MM.1S (cell line): Measurements from ENCODE around the gene TMIE.

Experiments used
- DNase-seq: peaks from one replicate; pipeline ENCODE4 v3.0.0-alpha.2; 2015
- H2AFZ ChIP-seq: fragments of 300-600 bp; sonication (generic); 2 replicates; pipeline ENCODE4 v1.6.0; 2016; ENCODE audit warnings: antibody characterized with exemption, low read length
- H3F3A ChIP-seq: fragments of 300-600 bp; sonication (generic); 2 replicates; pipeline ENCODE4 v1.6.1; 2016; ENCODE audit warnings: mild to moderate bottlenecking, antibody characterized with exemption, low read length, moderate library complexity, mixed read lengths; ENCODE audit not compliant: insufficient read depth
- H3K27ac ChIP-seq: fragments of 300-600 bp; sonication (generic); 2 replicates; pipeline ENCODE4 v1.5.1; 2016; ENCODE audit warnings: mild to moderate bottlenecking, low read length
- H3K27me3 ChIP-seq: fragments of 300-600 bp; sonication (generic); replicated peaks from 2 replicates; pipeline ENCODE4 v1.6.0; 2016; ENCODE audit warnings: low read length; ENCODE audit not compliant: insufficient read depth
- H3K36me3 ChIP-seq: fragments of 300-600 bp; sonication (generic); replicated peaks from 2 replicates; pipeline ENCODE4 v1.6.1; 2016; ENCODE audit warnings: mild to moderate bottlenecking, low read length, mixed read lengths; ENCODE audit not compliant: insufficient read depth
- H3K4me1 ChIP-seq: fragments of 300-600 bp; sonication (generic); 2 replicates; pipeline ENCODE4 v1.6.1; 2016; ENCODE audit warnings: low read length, mixed read lengths
- H3K4me2 ChIP-seq: fragments of 300-600 bp; sonication (generic); 2 replicates; pipeline ENCODE4 v1.6.0; 2016; ENCODE audit warnings: low read depth, low read length
- H3K4me3 ChIP-seq: fragments of 300-600 bp; sonication (generic); 2 replicates; pipeline ENCODE4 v1.5.1; 2016; ENCODE audit warnings: low read length, mixed read lengths
- H3K79me2 ChIP-seq: fragments of 300-600 bp; sonication (generic); 2 replicates; pipeline ENCODE4 v1.6.1; 2016; ENCODE audit warnings: mixed run types, low read length, mixed read lengths
- H3K9ac ChIP-seq: fragments of 300-600 bp; sonication (generic); 2 replicates; pipeline ENCODE4 v1.6.1; 2016; ENCODE audit warnings: low read length, mixed read lengths
- H3K9me2 ChIP-seq: fragments of 300-600 bp; sonication (generic); replicated peaks from 2 replicates; pipeline ENCODE4 v1.6.1; 2016; ENCODE audit warnings: mild to moderate bottlenecking, low read length, mixed read lengths; ENCODE audit not compliant: insufficient read depth
- H3K9me3 ChIP-seq: fragments of 300-600 bp; sonication (generic); replicated peaks from 2 replicates; pipeline ENCODE4 v1.6.1; 2016; ENCODE audit warnings: mild to moderate bottlenecking, low read length, mixed read lengths; ENCODE audit not compliant: insufficient read depth
- H4K20me1 ChIP-seq: fragments of 300-600 bp; sonication (generic); 2 replicates; pipeline ENCODE4 v1.6.1; 2016; ENCODE audit warnings: mild to moderate bottlenecking, low read length, moderate library complexity, mixed read lengths; ENCODE audit not compliant: insufficient read depth
- CTCF ChIP-seq: fragments of 300-600 bp; sonication (generic); IDR thresholded peaks from 2 replicates; pipeline ENCODE4 v1.5.1; 2016; ENCODE audit warnings: antibody characterized with exemption, low read length, mixed read lengths
- EZH2 ChIP-seq: fragments of 300-600 bp; sonication (generic); optimal IDR thresholded peaks from 2 replicates; pipeline ENCODE3; 2017; ENCODE audit warnings: low read depth, mild to moderate bottlenecking, antibody characterized with exemption, low read length, mixed read lengths
- EZH2phosphoT487 ChIP-seq: fragments of 300-600 bp; sonication (generic); IDR thresholded peaks from 2 replicates; pipeline ENCODE4 v1.6.1; 2018; ENCODE audit warnings: antibody characterized with exemption, low read length

The TMIE gene

GRCh38 chr3:46742992-46743585, 41.9 kb downstream of the TMIE start:
- Histone ChIP-seq H3F3A (peaks cover 5% of the 10 kb centered on the region; the same call in 1 of the 2 replicates), H2AFZ (no peak overlapping the region), H3K4me1 (peaks cover 8% of the 10 kb centered on the region), H3K4me3 (no peak overlapping the region), H3K9me2 (no peaks in the 10 kb centered on the region), H3K9me3 (no peaks in the 10 kb centered on the region), H3K4me2 (no peak overlapping the region), H3K36me3 (no peaks in the 10 kb centered on the region), H3K27me3 (no peaks in the 10 kb centered on the region), H3K9ac (no peak overlapping the region), H3K27ac (no peak overlapping the region), H4K20me1 (no peaks in the 10 kb centered on the region), H3K79me2 (no peaks in the 10 kb centered on the region)
- no peak for DNase-seq
- no peak for TF ChIP-seq CTCF
- TF ChIP-seq EZH2, result no peak
- no peak for TF ChIP-seq EZH2phosphoT487

- Histone ChIP-seq H3K4me3 (no peak overlapping the region), H3K9ac (no peak overlapping the region), H3K9me3 (no peaks in the 10 kb centered on the region), H3K9me2 (no peaks in the 10 kb centered on the region), H3K4me2 (peak overlapping the region; percentile 38), H3K27ac (peak overlapping the region; percentile 16; the same call in 1 of the 2 replicates), H3K4me1 (peaks cover 8% of the 10 kb centered on the region), H3K36me3 (no peaks in the 10 kb centered on the region), H3K79me2 (no peaks in the 10 kb centered on the region), H4K20me1 (no peaks in the 10 kb centered on the region), H3F3A (peaks cover 5% of the 10 kb centered on the region; the same call in 1 of the 2 replicates), H2AFZ (no peak overlapping the region), H3K27me3 (no peaks in the 10 kb centered on the region)
- no peak for TF ChIP-seq EZH2
- no peak for TF ChIP-seq CTCF
- TF ChIP-seq EZH2phosphoT487, result no peak
- DNase-seq, result peak; percentile 58
Measured at GRCh38 chr3:46746711-46747110, 45.5 kb downstream of the TMIE start.

GRCh38 chr3:46748170-46748569, 47.0 kb downstream of the TMIE start:
- peaks cover 5% of the 10 kb centered on the region; the same call in 1 of the 2 replicates for H3F3A ChIP-seq
- H3K27me3 ChIP-seq, result no peaks in the 10 kb centered on the region
- DNase-seq, result no peak
- no peak overlapping the region for H2AFZ ChIP-seq
- H3K79me2 ChIP-seq, result no peaks in the 10 kb centered on the region
- H3K4me3 ChIP-seq, result no peak overlapping the region
- H4K20me1 ChIP-seq, result no peaks in the 10 kb centered on the region
- no peaks in the 10 kb centered on the region for H3K36me3 ChIP-seq
- H3K4me2 ChIP-seq, result no peak overlapping the region
- H3K27ac ChIP-seq, result no peak overlapping the region
- peaks cover 16% of the 10 kb centered on the region for H3K4me1 ChIP-seq
- H3K9me2 ChIP-seq, result no peaks in the 10 kb centered on the region
- H3K9me3 ChIP-seq, result no peaks in the 10 kb centered on the region
- no peak overlapping the region for H3K9ac ChIP-seq
- no peak for TF ChIP-seq EZH2phosphoT487

- Histone ChIP-seq H3K4me1 (peaks cover 19% of the 10 kb centered on the region), H3K9me2 (no peaks in the 10 kb centered on the region), H3K4me3 (no peak overlapping the region), H4K20me1 (no peaks in the 10 kb centered on the region), H3K9ac (no peak overlapping the region), H3K79me2 (no peaks in the 10 kb centered on the region), H2AFZ (no peak overlapping the region), H3K27me3 (no peaks in the 10 kb centered on the region), H3K27ac (no peak overlapping the region), H3K4me2 (no peak overlapping the region), H3K9me3 (no peaks in the 10 kb centered on the region), H3F3A (peaks cover 5% of the 10 kb centered on the region; the same call in 1 of the 2 replicates), H3K36me3 (no peaks in the 10 kb centered on the region)
- no peak for DNase-seq
- TF ChIP-seq EZH2 (no peak), CTCF (no peak), EZH2phosphoT487 (no peak)
Measured at GRCh38 chr3:46749129-46749528, 47.9 kb downstream of the TMIE start.
